Esophagus muscularis mucosa (tissue), 3 donors: ENCODE data around the gene NOX5.

ENCODE experiments used
- POLR2A ChIP-seq: fragments of 450-650 bp; IDR thresholded peaks from one replicate; pipeline ENCODE4 v1.6.1; 2017; ENCODE audit warnings: antibody characterized with exemption, moderate library complexity, mild to moderate bottlenecking, low read depth
- POLR2AphosphoS5 ChIP-seq, 2 donors: sonication (generic); formaldehyde crosslinking; IDR thresholded peaks; one replicate each; pipeline ENCODE4 v1.6.1; 2017; ENCODE audit warnings: antibody characterized with exemption in 2 of 2
- TF ChIP-seq, protein P1 (sequence below), 3 experiments: fragments of 200-600 bp in 2 of 3; fragments of 450-650 bp in 1 of 3; sonication (generic) in 2 of 3; IDR thresholded peaks; one replicate each; pipeline ENCODE4 v1.5.1; 2017 to 2019; ENCODE audit warnings: antibody characterized with exemption in 3 of 3, mild to moderate bottlenecking in 2 of 3, moderate library complexity in 1 of 3

DNA sequence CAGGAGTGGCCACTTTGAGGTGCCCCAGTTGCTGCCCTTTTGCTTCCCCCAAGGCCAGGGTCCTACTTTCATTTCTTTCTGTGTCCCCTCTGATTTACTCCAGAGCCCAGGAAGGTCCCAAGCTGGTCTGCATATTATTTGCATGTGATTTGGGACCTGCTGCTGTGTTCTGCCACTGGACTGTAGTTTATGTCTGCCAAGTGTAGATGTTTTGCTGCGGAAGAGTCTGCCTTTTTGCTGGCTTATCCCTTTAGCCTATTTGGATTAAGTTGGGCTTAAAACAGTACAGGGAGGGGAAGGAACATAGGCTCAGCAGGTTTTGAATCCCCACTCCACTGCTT lies 21.4 kb downstream of the NOX5 start:
- TF ChIP-seq, protein P1, sequence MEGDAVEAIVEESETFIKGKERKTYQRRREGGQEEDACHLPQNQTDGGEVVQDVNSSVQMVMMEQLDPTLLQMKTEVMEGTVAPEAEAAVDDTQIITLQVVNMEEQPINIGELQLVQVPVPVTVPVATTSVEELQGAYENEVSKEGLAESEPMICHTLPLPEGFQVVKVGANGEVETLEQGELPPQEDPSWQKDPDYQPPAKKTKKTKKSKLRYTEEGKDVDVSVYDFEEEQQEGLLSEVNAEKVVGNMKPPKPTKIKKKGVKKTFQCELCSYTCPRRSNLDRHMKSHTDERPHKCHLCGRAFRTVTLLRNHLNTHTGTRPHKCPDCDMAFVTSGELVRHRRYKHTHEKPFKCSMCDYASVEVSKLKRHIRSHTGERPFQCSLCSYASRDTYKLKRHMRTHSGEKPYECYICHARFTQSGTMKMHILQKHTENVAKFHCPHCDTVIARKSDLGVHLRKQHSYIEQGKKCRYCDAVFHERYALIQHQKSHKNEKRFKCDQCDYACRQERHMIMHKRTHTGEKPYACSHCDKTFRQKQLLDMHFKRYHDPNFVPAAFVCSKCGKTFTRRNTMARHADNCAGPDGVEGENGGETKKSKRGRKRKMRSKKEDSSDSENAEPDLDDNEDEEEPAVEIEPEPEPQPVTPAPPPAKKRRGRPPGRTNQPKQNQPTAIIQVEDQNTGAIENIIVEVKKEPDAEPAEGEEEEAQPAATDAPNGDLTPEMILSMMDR (IDR thresholded peaks at IDR 0.05) = no peak
- TF ChIP-seq POLR2A (no peak), POLR2AphosphoS5 (IDR thresholded peaks at IDR 0.05) (no peak)
